GM18517 (cell line): ENCODE results near the gene NFASC.

Source experiments
- ATAC-seq: cut with Tn5 transposase; IDR thresholded peaks from one replicate; pipeline ENCODE4 v1.9.1; 2021; ENCODE audit warnings: mild to moderate bottlenecking, moderate library complexity; ENCODE audit not compliant: unreplicated experiment

The NFASC gene

GRCh38 chr1:205056956-205057568, 186.4 kb downstream of the NFASC start:
- ATAC-seq = no peak

DNA sequence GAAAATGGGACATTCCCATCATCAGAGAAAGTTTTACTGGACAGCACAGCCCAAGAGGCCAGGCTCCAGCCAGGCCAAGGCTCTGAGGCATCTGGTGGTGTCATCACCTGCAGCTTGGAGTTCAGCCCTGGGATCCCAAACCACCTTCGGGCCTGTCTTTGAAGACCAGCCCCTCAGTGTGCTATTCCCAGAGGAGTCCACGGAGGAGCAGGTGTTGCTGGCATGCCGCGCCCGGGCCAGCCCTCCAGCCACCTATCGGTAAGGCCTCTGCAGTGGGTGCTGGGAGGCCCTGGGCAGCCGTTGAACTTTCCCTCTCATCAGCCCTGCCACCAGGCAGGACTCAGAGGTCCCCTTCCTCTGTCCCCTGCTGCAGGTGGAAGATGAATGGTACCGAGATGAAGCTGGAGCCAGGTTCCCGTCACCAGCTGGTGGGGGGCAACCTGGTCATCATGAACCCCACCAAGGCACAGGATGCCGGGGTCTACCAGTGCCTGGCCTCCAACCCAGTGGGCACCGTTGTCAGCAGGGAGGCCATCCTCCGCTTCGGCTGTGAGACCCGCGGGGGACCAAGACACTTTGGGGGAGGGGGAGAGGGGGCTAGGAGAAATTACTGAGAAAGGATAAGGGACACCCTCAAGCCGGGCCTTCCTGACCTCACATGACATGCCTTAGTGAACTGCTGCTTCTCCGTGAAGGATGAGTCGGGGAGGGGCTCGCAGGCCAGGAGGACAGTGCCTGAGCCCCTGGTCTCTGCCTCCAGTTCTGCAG, 187.3 kb downstream of the NFASC start:
- no peak for ATAC-seq

GRCh38 chr1:205058853-205059252, 188.2 kb downstream of the NFASC start:
- ATAC-seq = no peak

GRCh38 chr1:205059660-205060059, 189.0 kb downstream of the NFASC start:
- ATAC-seq = no peak

- no peak for ATAC-seq
Observed at GRCh38 chr1:205060746-205061145, 190.1 kb downstream of the NFASC start.

- no peak for ATAC-seq
Observed at GRCh38 chr1:205061227-205061626, 190.6 kb downstream of the NFASC start.

DNA sequence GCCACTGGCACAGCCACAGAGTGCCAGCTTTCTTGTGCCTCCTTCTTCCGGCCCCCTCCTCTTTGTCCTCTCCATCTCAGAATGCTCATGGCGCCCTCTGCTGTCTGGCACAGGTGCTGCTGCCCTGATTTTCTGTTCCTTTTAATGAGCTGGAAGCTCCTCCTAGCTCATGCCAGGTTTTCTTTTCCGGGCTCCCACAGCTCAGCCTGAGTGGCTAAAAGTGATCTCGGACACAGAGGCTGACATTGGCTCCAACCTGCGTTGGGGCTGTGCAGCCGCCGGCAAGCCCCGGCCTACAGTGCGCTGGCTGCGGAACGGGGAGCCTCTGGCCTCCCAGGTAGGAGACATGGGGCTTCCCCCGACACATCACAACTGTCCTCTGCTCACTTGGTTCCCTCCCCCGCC, 191.0 kb downstream of the NFASC start:
- ATAC-seq = no peak

DNA sequence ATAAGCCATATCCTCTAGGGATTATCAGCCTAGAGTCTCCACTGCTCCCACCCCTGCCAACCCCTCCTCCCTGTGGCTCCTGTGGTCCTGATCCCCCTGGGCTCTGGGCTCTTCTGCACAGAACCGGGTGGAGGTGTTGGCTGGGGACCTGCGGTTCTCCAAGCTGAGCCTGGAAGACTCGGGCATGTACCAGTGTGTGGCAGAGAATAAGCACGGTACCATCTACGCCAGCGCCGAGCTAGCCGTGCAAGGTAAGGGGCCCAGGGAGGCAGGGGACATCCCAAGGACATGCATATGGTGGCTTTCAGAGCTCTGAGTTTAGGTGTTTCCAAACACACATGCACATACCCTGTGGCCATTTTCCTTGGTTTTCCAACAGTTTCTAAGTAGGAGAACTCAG, 191.7 kb downstream of the NFASC start:
- no peak for ATAC-seq

DNA sequence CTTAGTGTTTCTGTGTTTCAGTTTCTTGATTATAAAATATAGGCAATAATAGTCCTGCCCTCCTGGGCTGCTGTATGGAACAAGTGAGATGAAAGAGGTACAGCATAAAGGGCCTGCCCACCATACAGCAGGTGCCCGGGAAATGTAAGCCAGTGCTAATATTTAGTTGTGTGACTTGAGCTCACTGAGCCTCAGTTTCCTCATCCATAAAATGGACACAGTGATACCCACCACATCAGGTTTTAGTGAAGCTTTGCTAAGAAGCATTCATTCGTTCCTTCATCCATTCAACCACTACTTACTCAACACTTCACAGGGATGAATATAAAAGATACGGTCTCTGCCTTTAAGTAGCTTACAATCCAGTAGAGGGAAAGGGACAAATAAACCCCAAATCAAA, 192.2 kb downstream of the NFASC start:
- ATAC-seq = no peak

DNA sequence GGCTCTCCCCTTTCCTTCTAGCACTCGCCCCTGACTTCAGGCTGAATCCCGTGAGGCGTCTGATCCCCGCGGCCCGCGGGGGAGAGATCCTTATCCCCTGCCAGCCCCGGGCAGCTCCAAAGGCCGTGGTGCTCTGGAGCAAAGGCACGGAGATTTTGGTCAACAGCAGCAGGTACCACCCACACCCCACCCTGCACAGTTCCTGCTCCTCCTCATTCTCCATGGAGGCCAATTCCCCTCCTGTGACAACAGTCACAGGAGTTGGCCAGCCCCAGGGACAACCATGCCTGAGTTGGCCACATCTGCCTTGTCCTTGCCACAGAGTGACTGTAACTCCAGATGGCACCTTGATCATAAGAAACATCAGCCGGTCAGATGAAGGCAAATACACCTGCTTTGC, 193.6 kb downstream of the NFASC start:
- ATAC-seq = no peak

DNA sequence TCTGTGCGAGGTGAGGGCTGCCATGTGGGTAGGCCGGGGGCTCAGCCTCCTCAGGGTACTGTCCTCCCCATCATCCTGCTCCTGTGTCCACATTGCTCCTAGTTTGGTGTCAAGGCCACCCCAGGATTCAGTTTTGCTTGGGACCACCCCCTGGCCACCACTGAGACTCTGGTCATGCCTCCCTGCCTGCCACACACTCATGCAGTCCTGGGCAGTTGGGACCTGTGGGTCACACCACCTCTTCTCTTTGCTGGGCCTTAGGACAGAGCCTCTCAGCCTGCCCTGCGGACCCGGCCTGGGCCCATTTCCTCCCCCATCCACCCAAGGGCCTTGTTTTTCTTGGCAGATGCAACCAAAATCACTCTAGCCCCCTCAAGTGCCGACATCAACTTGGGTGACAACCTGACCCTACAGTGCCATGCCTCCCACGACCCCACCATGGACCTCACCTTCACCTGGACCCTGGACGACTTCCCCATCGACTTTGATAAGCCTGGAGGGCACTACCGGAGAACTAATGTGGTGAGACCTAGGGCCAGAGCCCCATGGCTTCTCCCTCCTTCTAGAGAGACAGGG, 194.2 kb downstream of the NFASC start:
- ATAC-seq = no peak

- ATAC-seq = no peak
Observed at GRCh38 chr1:205065666-205066065, 195.0 kb downstream of the NFASC start.

GRCh38 chr1:205066141-205066818, 195.6 kb downstream of the NFASC start:
- no peak for ATAC-seq

GRCh38 chr1:205067031-205067430, 196.4 kb downstream of the NFASC start:
- ATAC-seq = no peak

DNA sequence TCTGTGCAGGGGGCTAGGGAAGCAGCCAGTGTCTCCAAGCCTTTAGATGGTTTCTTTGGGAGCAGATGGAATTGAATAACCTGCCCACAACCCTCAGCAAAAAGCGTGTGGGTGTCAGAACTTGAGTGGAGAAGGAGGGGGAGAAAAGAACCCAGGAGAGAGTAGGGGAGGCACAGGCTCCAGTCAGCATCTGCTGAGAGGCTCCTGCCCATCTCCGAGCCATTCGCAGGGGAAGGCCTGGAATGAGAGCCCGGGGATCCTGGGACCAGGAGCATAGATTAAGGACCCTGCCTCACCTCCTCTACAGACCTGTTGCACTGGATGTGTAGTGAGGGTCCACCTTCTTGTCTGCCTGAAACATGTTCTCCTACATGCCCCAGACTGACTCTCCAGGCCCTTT, 197.3 kb downstream of the NFASC start:
- no peak for ATAC-seq

DNA sequence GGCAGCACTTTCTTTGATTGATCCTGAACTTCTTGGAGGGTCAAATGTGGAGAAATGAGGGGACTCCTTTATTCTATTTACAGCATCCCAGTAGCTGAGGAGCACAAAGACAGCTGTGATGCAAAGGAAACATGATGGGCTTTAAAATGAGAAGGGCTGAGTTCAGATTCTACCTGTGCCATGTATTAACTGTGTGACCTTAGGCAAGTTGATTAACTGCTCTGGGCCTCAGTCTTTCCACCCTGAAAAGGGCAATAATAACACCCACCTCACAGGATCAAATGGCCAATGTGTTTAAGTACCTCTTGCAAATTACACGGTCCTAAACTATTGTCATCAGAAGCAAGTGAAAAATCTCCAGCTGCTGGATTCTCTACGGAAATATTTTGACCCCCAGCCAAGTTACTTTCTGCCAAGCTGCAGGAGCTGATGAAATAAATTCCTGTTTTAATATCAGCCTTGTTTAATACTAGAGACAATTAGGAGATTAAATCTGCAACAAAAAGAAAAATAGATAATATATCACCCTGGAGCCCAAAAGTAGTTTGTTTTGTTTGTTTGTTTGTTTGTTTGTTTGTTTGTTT, 197.9 kb downstream of the NFASC start:
- no peak for ATAC-seq

GRCh38 chr1:205069371-205070125, 198.9 kb downstream of the NFASC start:
- ATAC-seq = no peak

GRCh38 chr1:205071028-205071409, 200.4 kb downstream of the NFASC start:
- ATAC-seq = no peak

GRCh38 chr1:205071801-205072200, 201.1 kb downstream of the NFASC start:
- no peak for ATAC-seq

DNA sequence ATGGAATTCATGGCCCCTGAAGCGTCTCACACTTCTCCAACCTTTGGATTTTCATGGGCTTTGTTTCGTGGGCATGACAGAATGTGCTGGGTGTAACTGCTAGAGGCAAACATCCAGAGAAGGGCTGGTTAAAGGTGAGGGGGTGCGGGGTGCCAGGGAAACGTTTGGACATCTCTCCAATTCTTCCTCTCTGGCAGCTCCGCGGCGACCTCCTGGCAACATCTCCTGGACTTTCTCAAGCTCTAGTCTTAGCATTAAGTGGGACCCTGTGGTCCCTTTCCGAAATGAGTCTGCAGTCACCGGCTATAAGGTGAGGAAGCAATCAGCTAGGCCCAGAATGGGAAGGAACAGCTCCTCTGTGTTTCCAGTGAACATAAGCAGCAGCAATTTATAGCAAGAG, 201.6 kb downstream of the NFASC start:
- no peak for ATAC-seq
